Myometrial cell (primary cell): ENCODE measurements around the gene ACSL4. TPM values are rescaled to one million over a fixed set of nuclear protein-coding genes. Genes with fewer than 3 reads are reported as not detected.

ENCODE experiments used
- total RNA-seq: library from RNA; depleted of rRNA; stranded (reverse); fragments of >200 nt; gene quantifications from 2 replicates; pipeline ENCODE4 v1.2.3, GENCODE V29; 2015

ACSL4 gene
- 88.8 and 122 TPM in 2 replicates for total RNA-seq

GRCh38 chrX:109732807-109733612 is at the start of gene ACSL4:
TSS of gene ACSL4 (minus strand) at chrX:109733257. CDS start at chrX:109683363, 49,894 bp downstream.

GRCh38 chrX:109624641-109625616 is 108.1 kb downstream of the ACSL4 start, which contains the start of gene KCNE5:
TSS of gene KCNE5 (minus strand) at chrX:109625172. CDS start at chrX:109625020, 152 bp downstream.

Other genes with a start within 250 kb of the ACSL4 start
- 13.5 and 17.0 TPM in 2 replicates for gene NXT2, start 196.4 kb downstream of the ACSL4 start, total RNA-seq
- gene KCNE5, start 108.1 kb downstream of the ACSL4 start, total RNA-seq: under 0.01 TPM in 1 of 2 replicates, not detected in the other